Melanocyte of skin (primary cell): ENCODE results near the gene B3GLCT. TPM values are rescaled to one million over a fixed set of nuclear protein-coding genes. Genes with fewer than 3 reads are reported as not detected.

Experiments
- total RNA-seq, 2 donors: library from RNA; depleted of rRNA; stranded (reverse); fragments of >200 nt; gene quantifications; 2 replicates each; pipeline ENCODE4 v1.2.3, GENCODE V29; 2012

B3GLCT gene
- 10 to 100 TPM; 16.5 to 25.3 TPM for total RNA-seq

GRCh38 chr13:31199849-31200636 lies at the start of gene B3GLCT:
TSS of gene B3GLCT (plus strand) at chr13:31199975. CDS start at chr13:31200085, 110 bp downstream.

GRCh38 chr13:31161557-31162150 lies 38.1 kb upstream of the B3GLCT start, which contains the start of gene HSPH1:
TSS of gene HSPH1 (minus strand) at chr13:31161904. CDS start at chr13:31161582, 322 bp downstream.

Other genes starting within 250 kb of the B3GLCT start
- gene HSPH1, start 38.1 kb upstream of the B3GLCT start, total RNA-seq = 100 to 1,000 TPM in 1 of 2 donors, 10 to 100 TPM in 1; 45.1 to 101 TPM